ENCODE measurements around the gene SLU7.

The SLU7 gene

GRCh38 chr5:160363660-160364395 is 55.1 kb downstream of the SLU7 start:
- no peak for DNase-seq

- DNase-seq, result no peak
Observed at GRCh38 chr5:160363211-160363610, 55.7 kb downstream of the SLU7 start.

GRCh38 chr5:160361624-160362228 is 57.2 kb downstream of the SLU7 start:
- no peak for DNase-seq

GRCh38 chr5:160360310-160360709 is 58.6 kb downstream of the SLU7 start:
- DNase-seq, result no peak

- no peak for DNase-seq
Observed at GRCh38 chr5:160359816-160360215, 59.1 kb downstream of the SLU7 start.

GRCh38 chr5:160359242-160359641 is 59.6 kb downstream of the SLU7 start:
- no peak for DNase-seq

GRCh38 chr5:160357861-160358411 is 60.9 kb downstream of the SLU7 start:
- no peak for DNase-seq

GRCh38 chr5:160357394-160357793 is 61.5 kb downstream of the SLU7 start:
- no peak for DNase-seq

- DNase-seq, result no peak
Observed at GRCh38 chr5:160356550-160357347, 62.1 kb downstream of the SLU7 start.

- no peak for DNase-seq
Observed at GRCh38 chr5:160354666-160355065, 64.2 kb downstream of the SLU7 start.

GRCh38 chr5:160353379-160353778 is 65.5 kb downstream of the SLU7 start:
- no peak for DNase-seq

GRCh38 chr5:160352308-160352707 is 66.6 kb downstream of the SLU7 start:
- no peak for DNase-seq
